Spleen (tissue), 11 donors: Measurements from ENCODE around the gene SIVA1. TPM values are rescaled to one million over a fixed set of nuclear protein-coding genes. Genes with fewer than 3 reads are reported as not detected.

Experiments
- DNase-seq: peaks from one replicate; pipeline ENCODE4 v3.0.0-alpha.2; 2020
- H3K27ac ChIP-seq, 8 donors: fragments of 200-600 bp; sonication (generic) in 7 of 8; 1 replicate in 4 of 8; 2 replicates in 4 of 8; pipeline versions ENCODE4 v1.5.0 to v1.8.0; 2016 to 2021; ENCODE audit warnings: inconsistent platforms in 4 of 8, mild to moderate bottlenecking in 4 of 8, moderate library complexity in 1 of 8
- H3K27me3 ChIP-seq, 7 donors: fragments of 200-600 bp; sonication (generic) in 6 of 7; replicated peaks in 1 of 7; 1 replicate in 4 of 7; 2 replicates in 3 of 7; pipeline versions ENCODE4 v1.5.0 to v1.8.0; 2016 to 2021; ENCODE audit warnings: inconsistent platforms in 3 of 7, mild to moderate bottlenecking in 1 of 7
- H3K36me3 ChIP-seq, 6 donors: fragments of 200-600 bp; sonication (generic) in 5 of 6; 1 replicate in 4 of 6; 2 replicates in 2 of 6; pipeline versions ENCODE4 v1.5.0 to v1.8.0; 2016 to 2021; ENCODE audit warnings: inconsistent platforms in 2 of 6
- H3K4me1 ChIP-seq, 6 donors: fragments of 200-600 bp; sonication (generic) in 5 of 6; 1 replicate in 3 of 6; 2 replicates in 3 of 6; pipeline versions ENCODE4 v1.5.0 to v1.8.0; 2016 to 2021; ENCODE audit warnings: inconsistent platforms in 3 of 6
- H3K4me3 ChIP-seq, 8 donors: fragments of 200-600 bp; sonication (generic) in 7 of 8; 1 replicate in 4 of 8; 2 replicates in 4 of 8; pipeline versions ENCODE4 v1.5.0 to v1.8.0; 2016 to 2021; ENCODE audit warnings: inconsistent platforms in 4 of 8, mild to moderate bottlenecking in 4 of 8, moderate library complexity in 2 of 8
- H3K9me3 ChIP-seq, 8 donors: fragments of 200-600 bp; sonication (generic) in 7 of 8; 1 replicate in 4 of 8; 2 replicates in 4 of 8; pipeline versions ENCODE4 v1.5.0 to v1.8.0; 2016 to 2021; ENCODE audit warnings: inconsistent platforms in 4 of 8
- CTCF ChIP-seq, 11 experiments: fragments of 200-600 bp in 7 of 11; fragments of 450-650 bp in 4 of 11; sonication (generic) in 4 of 11; IDR thresholded peaks in 8 of 11; conservative IDR thresholded peaks in 3 of 11; 1 replicate in 7 of 11; 2 replicates in 4 of 11; pipeline versions ENCODE4 v1.4.0 to v1.8.0; 2016 to 2021; ENCODE audit warnings: antibody characterized with exemption in 11 of 11, inconsistent platforms in 4 of 11, mild to moderate bottlenecking in 1 of 11
- POLR2A ChIP-seq, 3 donors: fragments of 450-650 bp; IDR thresholded peaks; one replicate each; pipeline ENCODE4 v1.5.1; 2017; ENCODE audit warnings: antibody characterized with exemption in 3 of 3, mild to moderate bottlenecking in 1 of 3
- POLR2AphosphoS5 ChIP-seq, 3 donors: sonication (generic); formaldehyde crosslinking; IDR thresholded peaks; one replicate each; pipeline ENCODE4 v1.5.1; 2017; ENCODE audit warnings: antibody characterized with exemption in 3 of 3
- WGBS, 5 donors: extraction: QIAGEN DNeasy Blood & Tissue Kit in 3 of 5; methylation state at CpG; one replicate each; pipeline versions ENCODE4 v1.1.5 to v1.1.7; 2013 to 2018; 5-methylcytosine and 5-hydroxymethylcytosine counted together
- intact Hi-C: fragments of 100-400 bp; cut with DNase I; formaldehyde crosslinking; loops from one replicate; pipeline ENCODE4 v1.15.0; 2023; ENCODE audit warnings: low total_unique reads
- polyA plus RNA-seq, 3 donors: library from polyadenylated mRNA; stranded (reverse); fragments of 200-250 nt; gene quantifications; one replicate each; pipeline ENCODE4 v1.2.1, GENCODE V29; 2013
- total RNA-seq, 7 donors: library from RNA; depleted of rRNA in 3 of 7; stranded (reverse); fragments of >200 nt in 3 of 7; fragmentation: NEBNext Ultra II Directional in 4 of 7; extraction: Animal tissue kit (Norgen Biotek cat#: 25700) in 4 of 7; gene quantifications; one replicate each; pipeline versions ENCODE4 v1.1.0 to v1.2.1, GENCODE V29; 2016 to 2021
- donor health status: healthy with polysubstance abuse.
- donor health status: DM: no; HTN: no; CAD: no; lungs with moderate emphysema.
- donor health status: DM: no; HTN: no; CAD: no.
- donor health status: Bipolar disorder and iron deficiency.
- donor health status: healthy.
- donor health status: DM: no; HTN: no; CAD: no.
- donor health status: DM: yes; HTN: yes; CAD: no.

SIVA1 gene
- total and polyA plus RNA-seq, 10 donors, result 56.7 to 226 (median 141) TPM

GRCh38 chr14:104792945-104793702 is 40.2 kb downstream of the SIVA1 start:
- Histone ChIP-seq H3K27ac (peak overlapping the region in 6 of 8 donors; percentile 28 to 95 (median 81)), H3K9me3 (no peaks in the 10 kb centered on the region), H3K36me3 (peaks cover 0 to 46% (median 17%) of the 10 kb centered on the region in 6 donors), H3K27me3 (no peaks in the 10 kb centered on the region), H3K4me3 (peak overlapping the region in 2 of 8 donors; percentile 75 to 94), H3K4me1 (peaks cover 62 to 93% (median 89%) of the 10 kb centered on the region in 6 donors)
- DNase-seq, result no peak
- 82 to 88% (median 86%) methylated on average over 12 to 16 of the region's 16 CpGs for WGBS, 5 donors
- intact Hi-C loops, result no loop called here
- TF ChIP-seq CTCF (IDR thresholded peaks at IDR 0.05 in 8 of 11, conservative IDR thresholded peaks at IDR 0.05 in 3 of 11), result no peak

- TF ChIP-seq CTCF (IDR thresholded peaks at IDR 0.05 in 8 of 11, conservative IDR thresholded peaks at IDR 0.05 in 3 of 11), result no peak
- TF ChIP-seq POLR2AphosphoS5 (IDR thresholded peaks at IDR 0.05), result no peak
- no peak for TF ChIP-seq POLR2A (IDR thresholded peaks at IDR 0.05)
- Histone ChIP-seq H3K9me3 (no peaks in the 10 kb centered on the region), H3K27me3 (no peaks in the 10 kb centered on the region), H3K4me3 (peak overlapping the region in 4 of 8 donors; percentile 75 to 94 (median 81)), H3K4me1 (peaks cover 57 to 93% (median 88%) of the 10 kb centered on the region in 6 donors), H3K36me3 (peaks cover 0 to 41% (median 16%) of the 10 kb centered on the region in 6 donors), H3K27ac (peak overlapping the region in 4 of 8 donors; percentile 66 to 95 (median 86))
- intact Hi-C loops, result no loop called here
- DNase-seq, result no peak
- 72 to 88% (median 84%) methylated on average over 2 of the region's 2 CpGs for WGBS, 5 donors
Measured at GRCh38 chr14:104793703-104793959, 40.7 kb downstream of the SIVA1 start.

- peaks cover 0 to 36% (median 14%) of the 10 kb centered on the region in 6 donors for H3K36me3 ChIP-seq
- no peaks in the 10 kb centered on the region for H3K9me3 ChIP-seq
- no peaks in the 10 kb centered on the region for H3K27me3 ChIP-seq
- peak overlapping the region in 5 of 8 donors; percentile 70 to 95 (median 83) for H3K27ac ChIP-seq
- H3K4me3 ChIP-seq, result peak overlapping the region; percentile 58 to 94 (median 76)
- 11 to 56% (median 21%) methylated on average over 11 to 15 of the region's 15 CpGs for WGBS, 5 donors
- H3K4me1 ChIP-seq, result peaks cover 52 to 93% (median 85%) of the 10 kb centered on the region in 6 donors
- intact Hi-C loops, result no loop called here
- TF ChIP-seq POLR2AphosphoS5 (IDR thresholded peaks at IDR 0.05) (peak in 2 of 3 donors; percentile 5 to 22), POLR2A (IDR thresholded peaks at IDR 0.05) (no peak)
- DNase-seq, result peak; percentile 88
Measured at GRCh38 chr14:104794099-104794498, 41.2 kb downstream of the SIVA1 start.

- Histone ChIP-seq H3K4me3 (peak overlapping the region; percentile 58 to 94 (median 76)), H3K9me3 (no peaks in the 10 kb centered on the region), H3K4me1 (peaks cover 56 to 93% (median 84%) of the 10 kb centered on the region in 6 donors), H3K27ac (peak overlapping the region; percentile 68 to 95 (median 82)), H3K27me3 (no peaks in the 10 kb centered on the region), H3K36me3 (peaks cover 0 to 31% (median 13%) of the 10 kb centered on the region in 6 donors)
- DNase-seq, result no peak
- intact Hi-C loops, result no loop called here
- TF ChIP-seq CTCF (IDR thresholded peaks at IDR 0.05 in 8 of 11, conservative IDR thresholded peaks at IDR 0.05 in 3 of 11) (peak in 1 of 11 experiments; percentile 13), POLR2A (IDR thresholded peaks at IDR 0.05) (no peak), POLR2AphosphoS5 (IDR thresholded peaks at IDR 0.05) (peak in 1 of 3 donors; percentile 49)
- WGBS, 5 donors, result 0 to 31% (median 13%) methylated on average over 3 to 16 of the region's 16 CpGs
Measured at GRCh38 chr14:104794631-104794992, 41.7 kb downstream of the SIVA1 start.
